ENCODE measurements around the gene ARHGEF19.

The ARHGEF19 gene

GRCh38 chr1:16218674-16219071, 6.2 kb upstream of the ARHGEF19 start:
- Histone ChIP-seq H4K91ac (ENCODE audit: low read depth, low read length) (no peak overlapping the region), H3K9ac (ENCODE audit: low read length) (no peak overlapping the region), H4K8ac (ENCODE audit: low read depth, low read length) (no peak overlapping the region), H3K79me1 (ENCODE audit: low read length) (peaks cover 2% of the 10 kb centered on the region), H3K4ac (ENCODE audit: low read depth, low read length) (no peak overlapping the region), H3K23ac (ENCODE audit: low read length) (no peak overlapping the region), H3K4me2 (ENCODE audit: low read length) (no peak overlapping the region), H3K9me3 (ENCODE audit: insufficient read depth, low read depth, low read length) (peaks cover 6% of the 10 kb centered on the region), H2BK120ac (ENCODE audit: insufficient read depth, low read length, poor library complexity) (no peak overlapping the region), H4K12ac (ENCODE audit: low read depth, low read length) (no peak overlapping the region), H3K4me3 (ENCODE audit: low read depth, low read length) (no peak overlapping the region), H3K27me3 (ENCODE audit: insufficient read depth, low read length) (no peaks in the 10 kb centered on the region), H2BK5ac (ENCODE audit: low read depth, low read length, poor library complexity) (no peak overlapping the region), H3K4me1 (ENCODE audit: control insufficient read depth in 1 of 2, insufficient read depth in 2 of 2, low read length in 2 of 2) (peaks cover 10 to 12% of the 10 kb centered on the region in 2 experiments), H3K36me3 (ENCODE audit: control insufficient read depth in 1 of 2, insufficient read depth in 2 of 2, low read length in 2 of 2) (no peaks in the 10 kb centered on the region), H2BK12ac (ENCODE audit: low read length) (no peak overlapping the region), H3K27ac (ENCODE audit: low read depth, low read length) (no peak overlapping the region), H3K18ac (ENCODE audit: low read length) (no peak overlapping the region), H2AK5ac (ENCODE audit: low read length) (no peak overlapping the region), H3K79me2 (ENCODE audit: control insufficient read depth, insufficient read depth, low read length, poor library complexity) (no peaks in the 10 kb centered on the region), H2AFZ (ENCODE audit: insufficient read depth, low read length, poor library complexity) (no peak overlapping the region), H3K14ac (ENCODE audit: low read length) (no peak overlapping the region)
- DNase-seq = no peak
- WGBS (ENCODE audit: extremely low coverage, insufficient coverage, insufficient read length) = no CpG with 5 or more reads among the region's 6 CpGs

- H2AK5ac ChIP-seq (ENCODE audit: low read length) = no peak overlapping the region
- WGBS (ENCODE audit: extremely low coverage, insufficient coverage, insufficient read length) = no CpG with 5 or more reads among the region's 12 CpGs
- no peak overlapping the region for H4K8ac ChIP-seq (ENCODE audit: low read depth, low read length)
- no peak overlapping the region for H3K4ac ChIP-seq (ENCODE audit: low read depth, low read length)
- no peak overlapping the region for H2BK120ac ChIP-seq (ENCODE audit: insufficient read depth, low read length, poor library complexity)
- no peaks in the 10 kb centered on the region for H3K27me3 ChIP-seq (ENCODE audit: insufficient read depth, low read length)
- H3K4me2 ChIP-seq (ENCODE audit: low read length) = no peak overlapping the region
- no peak for DNase-seq
- H4K91ac ChIP-seq (ENCODE audit: low read depth, low read length) = no peak overlapping the region
- H3K9ac ChIP-seq (ENCODE audit: low read length) = no peak overlapping the region
- H3K79me1 ChIP-seq (ENCODE audit: low read length) = peaks cover 2% of the 10 kb centered on the region
- peaks cover 11 to 12% of the 10 kb centered on the region in 2 experiments for H3K4me1 ChIP-seq (ENCODE audit: control insufficient read depth in 1 of 2, insufficient read depth in 2 of 2, low read length in 2 of 2)
- H3K79me2 ChIP-seq (ENCODE audit: control insufficient read depth, insufficient read depth, low read length, poor library complexity) = no peaks in the 10 kb centered on the region
- H3K23ac ChIP-seq (ENCODE audit: low read length) = no peak overlapping the region
- no peak overlapping the region for H2BK12ac ChIP-seq (ENCODE audit: low read length)
- H2AFZ ChIP-seq (ENCODE audit: insufficient read depth, low read length, poor library complexity) = no peak overlapping the region
- peaks cover 6% of the 10 kb centered on the region for H3K9me3 ChIP-seq (ENCODE audit: insufficient read depth, low read depth, low read length)
- H3K36me3 ChIP-seq (ENCODE audit: control insufficient read depth in 1 of 2, insufficient read depth in 2 of 2, low read length in 2 of 2) = no peaks in the 10 kb centered on the region
- H3K27ac ChIP-seq (ENCODE audit: low read depth, low read length) = no peak overlapping the region
- no peak overlapping the region for H4K12ac ChIP-seq (ENCODE audit: low read depth, low read length)
- H2BK5ac ChIP-seq (ENCODE audit: low read depth, low read length, poor library complexity) = no peak overlapping the region
- no peak overlapping the region for H3K4me3 ChIP-seq (ENCODE audit: low read depth, low read length)
- no peak overlapping the region for H3K18ac ChIP-seq (ENCODE audit: low read length)
- H3K14ac ChIP-seq (ENCODE audit: low read length) = no peak overlapping the region
Measured at GRCh38 chr1:16218014-16218673, 5.7 kb upstream of the ARHGEF19 start.

GRCh38 chr1:16217061-16217785, 4.8 kb upstream of the ARHGEF19 start:
- peaks cover 6% of the 10 kb centered on the region for H3K9me3 ChIP-seq (ENCODE audit: insufficient read depth, low read depth, low read length)
- no peak overlapping the region for H3K23ac ChIP-seq (ENCODE audit: low read length)
- H2BK12ac ChIP-seq (ENCODE audit: low read length) = no peak overlapping the region
- H3K79me1 ChIP-seq (ENCODE audit: low read length) = peaks cover 8% of the 10 kb centered on the region
- no peak overlapping the region for H2AK5ac ChIP-seq (ENCODE audit: low read length)
- peak overlapping the region; percentile 49 for H3K4me3 ChIP-seq (ENCODE audit: low read depth, low read length)
- H3K36me3 ChIP-seq (ENCODE audit: control insufficient read depth in 1 of 2, insufficient read depth in 2 of 2, low read length in 2 of 2) = no peaks in the 10 kb centered on the region
- peaks cover 19 to 22% of the 10 kb centered on the region in 2 experiments for H3K4me1 ChIP-seq (ENCODE audit: control insufficient read depth in 1 of 2, insufficient read depth in 2 of 2, low read length in 2 of 2)
- peak overlapping the region; percentile 74 for H3K4me2 ChIP-seq (ENCODE audit: low read length)
- no peak overlapping the region for H3K9ac ChIP-seq (ENCODE audit: low read length)
- peak overlapping the region; percentile 56 for H3K14ac ChIP-seq (ENCODE audit: low read length)
- H3K79me2 ChIP-seq (ENCODE audit: control insufficient read depth, insufficient read depth, low read length, poor library complexity) = peaks cover 2% of the 10 kb centered on the region
- no peak overlapping the region for H4K91ac ChIP-seq (ENCODE audit: low read depth, low read length)
- H2BK5ac ChIP-seq (ENCODE audit: low read depth, low read length, poor library complexity) = no peak overlapping the region
- peak overlapping the region; percentile 67 for H4K12ac ChIP-seq (ENCODE audit: low read depth, low read length)
- H2BK120ac ChIP-seq (ENCODE audit: insufficient read depth, low read length, poor library complexity) = peak overlapping the region; percentile 26
- DNase-seq = peak; percentile 94 to 96
- no peak overlapping the region for H3K27ac ChIP-seq (ENCODE audit: low read depth, low read length)
- no peaks in the 10 kb centered on the region for H3K27me3 ChIP-seq (ENCODE audit: insufficient read depth, low read length)
- H2AFZ ChIP-seq (ENCODE audit: insufficient read depth, low read length, poor library complexity) = peak overlapping the region; percentile 61
- H4K8ac ChIP-seq (ENCODE audit: low read depth, low read length) = peak overlapping the region; percentile 78
- peak overlapping the region; percentile 35 for H3K4ac ChIP-seq (ENCODE audit: low read depth, low read length)
- no peak overlapping the region for H3K18ac ChIP-seq (ENCODE audit: low read length)
- WGBS (ENCODE audit: extremely low coverage, insufficient coverage, insufficient read length) = no CpG with 5 or more reads among the region's 46 CpGs

- peaks cover 6% of the 10 kb centered on the region for H3K9me3 ChIP-seq (ENCODE audit: insufficient read depth, low read depth, low read length)
- no peak overlapping the region for H2AK5ac ChIP-seq (ENCODE audit: low read length)
- H3K4me2 ChIP-seq (ENCODE audit: low read length) = peak overlapping the region; percentile 74
- no peak overlapping the region for H3K27ac ChIP-seq (ENCODE audit: low read depth, low read length)
- no peak overlapping the region for H3K9ac ChIP-seq (ENCODE audit: low read length)
- H3K23ac ChIP-seq (ENCODE audit: low read length) = no peak overlapping the region
- H3K4me3 ChIP-seq (ENCODE audit: low read depth, low read length) = no peak overlapping the region
- H4K8ac ChIP-seq (ENCODE audit: low read depth, low read length) = peak overlapping the region; percentile 55
- H3K14ac ChIP-seq (ENCODE audit: low read length) = no peak overlapping the region
- peak; percentile 70 to 87 for DNase-seq
- no peaks in the 10 kb centered on the region for H3K27me3 ChIP-seq (ENCODE audit: insufficient read depth, low read length)
- H2BK12ac ChIP-seq (ENCODE audit: low read length) = no peak overlapping the region
- H3K18ac ChIP-seq (ENCODE audit: low read length) = no peak overlapping the region
- H2AFZ ChIP-seq (ENCODE audit: insufficient read depth, low read length, poor library complexity) = peak overlapping the region; percentile 69
- peaks cover 12% of the 10 kb centered on the region for H3K79me1 ChIP-seq (ENCODE audit: low read length)
- H3K4me1 ChIP-seq (ENCODE audit: control insufficient read depth in 1 of 2, insufficient read depth in 2 of 2, low read length in 2 of 2) = peaks cover 28 to 33% of the 10 kb centered on the region in 2 experiments
- WGBS (ENCODE audit: extremely low coverage, insufficient coverage, insufficient read length) = no CpG with 5 or more reads among the region's 33 CpGs
- H3K36me3 ChIP-seq (ENCODE audit: control insufficient read depth in 1 of 2, insufficient read depth in 2 of 2, low read length in 2 of 2) = no peaks in the 10 kb centered on the region
- no peak overlapping the region for H2BK120ac ChIP-seq (ENCODE audit: insufficient read depth, low read length, poor library complexity)
- no peak overlapping the region for H4K12ac ChIP-seq (ENCODE audit: low read depth, low read length)
- no peak overlapping the region for H4K91ac ChIP-seq (ENCODE audit: low read depth, low read length)
- H2BK5ac ChIP-seq (ENCODE audit: low read depth, low read length, poor library complexity) = no peak overlapping the region
- H3K4ac ChIP-seq (ENCODE audit: low read depth, low read length) = no peak overlapping the region
- peaks cover 4% of the 10 kb centered on the region for H3K79me2 ChIP-seq (ENCODE audit: control insufficient read depth, insufficient read depth, low read length, poor library complexity)
Measured at GRCh38 chr1:16215882-16216753, 3.7 kb upstream of the ARHGEF19 start.

All from trophoblast cell (in vitro differentiated cells and primary cell).